HepG2 (cell line): Measurements from ENCODE around the gene ECM1. TPM values are rescaled to one million over a fixed set of nuclear protein-coding genes. Genes with fewer than 3 reads are reported as not detected.
A peak's percentile ranks its signal among the peaks of the same experiment; 100 is the strongest.

Source experiments
- ATAC-seq: fragments of 200-7000 bp; cut with Tn5 transposase; 3 replicates; pipeline ENCODE4 v1.9.1; 2020; ENCODE audit warnings: mild to moderate bottlenecking, moderate library complexity
- BruUV-seq: library from RNA; stranded (reverse); fragments of 400-500 nt; replicated peaks from 2 replicates; lab custom pipeline; 2021; lab: Mats Ljungman, UMichigan
- CTCF ChIA-PET: fragments of 300-600 bp; formaldehyde crosslinking; extraction: SDS; loops from one replicate; lab custom pipeline; 2021; ENCODE audit warnings: low total read pairs, inconsistent platforms, low intra/inter-chr PET ratio; lab: Yijun Ruan, JAX
- POLR2A ChIA-PET: fragments of 350-600 bp; sonication (Branson Sonifier 250); formaldehyde crosslinking; loops from one replicate; lab custom pipeline; 2020; ENCODE audit warnings: antibody characterized with exemption, inconsistent platforms; lab: Yijun Ruan, JAX
- DNase-seq: peaks from one replicate; pipeline ENCODE4 v3.0.0-alpha.2; 2015; ENCODE audit warnings: low spot score
- FAIRE-seq: peaks from 3 replicates; lab custom pipeline; 2011; peaks lifted over from hg19 to GRCh38; lab: Jason Lieb, UNC
- H2AFZ ChIP-seq: one replicate; pipeline ENCODE4 v1.6.1; 2011; ENCODE audit warnings: low read length, inconsistent platforms
- H3K27ac ChIP-seq: fragments of 300-600 bp; 3 replicates; pipeline ENCODE4 v1.8.0; 2011; ENCODE audit warnings: mixed run types, mild to moderate bottlenecking, mixed read lengths, low read length, inconsistent platforms; ENCODE audit not compliant: insufficient read depth; ENCODE audit errors: extremely low read length
- H3K27me3 ChIP-seq, 2 experiments: fragments of 200-600 bp in 1 of 2; 2 replicates in 1 of 2; 3 replicates in 1 of 2; pipeline versions ENCODE4 v1.6.0 to v1.8.0; 2011; ENCODE audit warnings: low read length in 2 of 2, mild to moderate bottlenecking in 2 of 2, moderate library complexity in 2 of 2, inconsistent platforms in 1 of 2; ENCODE audit not compliant: insufficient read depth in 2 of 2, control insufficient read depth in 1 of 2
- H3K36me3 ChIP-seq, 2 experiments: fragments of 200-600 bp in 1 of 2; replicated peaks in 1 of 2; 2 replicates in 1 of 2; 3 replicates in 1 of 2; pipeline versions ENCODE4 v1.5.1 to v1.8.0; 2011; ENCODE audit warnings: low read length in 2 of 2, inconsistent platforms in 1 of 2; ENCODE audit not compliant: insufficient read depth in 2 of 2, control insufficient read depth in 1 of 2
- H3K4me1 ChIP-seq: 2 replicates; pipeline ENCODE4 v1.5.1; 2012; ENCODE audit warnings: low read length, inconsistent platforms; ENCODE audit not compliant: insufficient read depth
- H3K4me2 ChIP-seq: 2 replicates; pipeline ENCODE4 v1.6.0; 2011; ENCODE audit warnings: low read depth, low read length, inconsistent platforms
- H3K4me3 ChIP-seq, 3 experiments: fragments of 200-600 bp in 1 of 3; sonication (generic), shearing (Covaris generic) in 1 of 3; replicated peaks in 1 of 3; 2 replicates each; pipeline ENCODE4 v1.5.1; 2011 to 2016; ENCODE audit warnings: low read length in 3 of 3, inconsistent platforms in 2 of 3, low read depth in 2 of 3, mild to moderate bottlenecking in 2 of 3, control low read depth in 1 of 3, mixed read lengths in 1 of 3; ENCODE audit not compliant: insufficient read depth in 1 of 3
- H3K79me2 ChIP-seq: one replicate; pipeline ENCODE4 v1.6.1; 2011; ENCODE audit warnings: low read length, inconsistent platforms; ENCODE audit not compliant: insufficient read depth
- H3K9ac ChIP-seq: 2 replicates; pipeline ENCODE4 v1.6.0; 2011; ENCODE audit warnings: mild to moderate bottlenecking, low read depth, low read length, inconsistent platforms; ENCODE audit not compliant: insufficient read depth
- H3K9me3 ChIP-seq: 2 replicates; pipeline ENCODE4 v1.5.1; 2012; ENCODE audit warnings: mild to moderate bottlenecking, low read length
- H4K20me1 ChIP-seq: 2 replicates; pipeline ENCODE4 v1.6.0; 2011; ENCODE audit warnings: inconsistent platforms, mild to moderate bottlenecking, low read length, moderate library complexity; ENCODE audit not compliant: insufficient read depth
- ATF6 ChIP-seq: sonication (generic); formaldehyde crosslinking; conservative IDR thresholded peaks from 2 replicates; pipeline ENCODE4 v1.4.0; 2020; ENCODE audit warnings: missing genetic modification reagents
- HINFP ChIP-seq: sonication (generic); formaldehyde crosslinking; IDR thresholded peaks from 2 replicates; pipeline ENCODE4 v1.4.0; 2020; ENCODE audit warnings: low read depth, mild to moderate bottlenecking, missing genetic modification reagents
- KDM1A ChIP-seq: IDR thresholded peaks from 2 replicates; pipeline ENCODE4 v1.6.1; 2016; ENCODE audit warnings: missing compliant biosample characterization
- RARG ChIP-seq: sonication (generic); formaldehyde crosslinking; IDR thresholded peaks from 2 replicates; pipeline ENCODE4 v1.4.0; 2020; ENCODE audit warnings: low read depth, mild to moderate bottlenecking, missing genetic modification reagents
- SATB2 ChIP-seq: sonication (generic); formaldehyde crosslinking; IDR thresholded peaks from 2 replicates; pipeline ENCODE4 v1.5.0; 2020; ENCODE audit warnings: missing genetic modification reagents
- TOE1 ChIP-seq: sonication (generic); formaldehyde crosslinking; IDR thresholded peaks from 2 replicates; pipeline ENCODE4 v1.4.0; 2020; ENCODE audit warnings: mild to moderate bottlenecking, missing genetic modification reagents
- ZBTB10 ChIP-seq: sonication (generic); formaldehyde crosslinking; IDR thresholded peaks from 2 replicates; pipeline ENCODE4 v1.4.0; 2020; ENCODE audit warnings: missing genetic modification reagents, borderline replicate concordance
- ZBTB3 ChIP-seq: sonication (generic); formaldehyde crosslinking; IDR thresholded peaks from 2 replicates; pipeline ENCODE4 v1.4.0; 2020; ENCODE audit warnings: low read depth, mild to moderate bottlenecking, moderate library complexity, missing genetic modification reagents, borderline replicate concordance
- ZBTB43 ChIP-seq: sonication (generic); formaldehyde crosslinking; conservative IDR thresholded peaks from 2 replicates; pipeline ENCODE4 v1.4.0; 2020; ENCODE audit warnings: missing genetic modification reagents
- ZKSCAN8 ChIP-seq: IDR thresholded peaks from 2 replicates; pipeline ENCODE4 v1.6.1; 2016; ENCODE audit warnings: borderline replicate concordance, missing genetic modification reagents, missing compliant biosample characterization
- ZNF343 ChIP-seq: sonication (generic); formaldehyde crosslinking; IDR thresholded peaks from 2 replicates; pipeline ENCODE4 v1.4.0; 2020; ENCODE audit warnings: mild to moderate bottlenecking, missing genetic modification reagents
- ZNF570 ChIP-seq: sonication (generic); formaldehyde crosslinking; IDR thresholded peaks from 2 replicates; pipeline ENCODE4 v1.4.0; 2020; ENCODE audit warnings: mild to moderate bottlenecking, missing genetic modification reagents, borderline replicate concordance
- ZNF709 ChIP-seq: sonication (generic); formaldehyde crosslinking; IDR thresholded peaks from 2 replicates; pipeline ENCODE4 v1.5.0; 2020; ENCODE audit warnings: mild to moderate bottlenecking, missing genetic modification reagents
- ZNF747 ChIP-seq: sonication (generic); formaldehyde crosslinking; IDR thresholded peaks from 2 replicates; pipeline ENCODE4 v1.8.1; 2023; ENCODE audit warnings: missing genetic modification reagents, mild to moderate bottlenecking, borderline replicate concordance
- ZNF768 ChIP-seq: sonication (generic); formaldehyde crosslinking; IDR thresholded peaks from 2 replicates; pipeline ENCODE4 v1.4.0; 2020; ENCODE audit warnings: missing genetic modification reagents
- WGBS: methylation state at CpG from one replicate; pipeline ENCODE4 v1.1.6; 2017; ENCODE audit warnings: low lambda C conversion rate; 5-methylcytosine and 5-hydroxymethylcytosine counted together
- in situ Hi-C: cut with HindIII; loops from 2 replicates; pipeline ENCODE4 v1.10.0; 2017; ENCODE audit warnings: low pct_unique_long_range_greater_than_20kb; ENCODE audit not compliant: extremely low pct_ligation_motif_present
- intact Hi-C: fragments of 100-400 bp; cut with micrococcal nuclease; formaldehyde crosslinking; loops from one replicate; pipeline ENCODE4 v1.10.0; 2022; ENCODE audit not compliant: unreplicated experiment
- polyA plus RNA-seq, 8 experiments: library from polyadenylated mRNA; depleted of rRNA in 3 of 8; stranded (reverse) in 7 of 8; unstranded in 1 of 8; fragments of >200 nt; fragmentation: Illumina TruSeq in 4 of 8; extraction: Trizol in 4 of 8; gene quantifications; 2 replicates each; pipeline versions ENCODE4 v1.2.1 to v1.2.3, GENCODE V29; 2011 to 2016; ENCODE audit warnings: low read depth in 4 of 8, missing spikeins in 1 of 8, mixed read lengths in 1 of 8; ENCODE audit not compliant: insufficient read depth in 1 of 8
- total RNA-seq, 5 experiments: library from RNA; depleted of rRNA; stranded (reverse); fragments of >200 nt; fragmentation: Illumina TruSeq; extraction: Trizol; gene quantifications; 2 replicates each; pipeline ENCODE4 v1.2.3, GENCODE V29; 2016; ENCODE audit warnings: low read depth in 1 of 5

Gene ECM1
- total and polyA plus RNA-seq, 2 of the 13 experiments (the other 11 are each of a cell fraction or from before 2014, with no cell fraction given) = 0.42 to 1.0 TPM

- 0 out of 2 replicates have a peak, but pooled peaks have one; percentile 40 for TF ChIP-seq ZNF709
- TF ChIP-seq ZBTB43 (CRISPR knock-in tag) = no peak
- TF ChIP-seq ZNF747 (CRISPR knock-in tag) = no peak
- no peak for TF ChIP-seq ZNF768 (CRISPR knock-in tag)
- TF ChIP-seq HINFP = no peak
- 0 out of 2 replicates have a peak, but pooled peaks have one; percentile 9 for TF ChIP-seq ZBTB3
- TF ChIP-seq ZNF570 (CRISPR knock-in tag) = no peak
Measured at GRCh38 chr1:150514913-150515327, 7.0 kb downstream of the ECM1 start (continued).

GRCh38 chr1:150515328-150516049 is 7.6 kb downstream of the ECM1 start, which contains the start of gene FALEC:
TSS of gene FALEC (plus strand) at chr1:150515752.
- peak; percentile 93 for DNase-seq
- FAIRE-seq = peak; percentile 72
- ChIA-PET CTCF (no interaction called here), POLR2A (interaction anchor here (0.7 to 3.3 kb wide), 27 partner anchors 9 to 490 kb away, joined by 3 to 78 read pairs (median 4); partner anchors contain the start of genes ADAMTSL4, GOLPH3L, RPRD2 and TARS2)
- H3K79me2 ChIP-seq = no peaks in the 10 kb centered on the region
- intact Hi-C loops (loop anchor here (1.0 kb wide), 1 partner anchor 17 kb away; no protein-coding TSS in a partner anchor), in situ Hi-C loops (no loop called here)
- H3K9ac ChIP-seq = peak within 1 kb of the TSS; percentile 81
- H3K4me2 ChIP-seq = peak within 1 kb of the TSS; percentile 85
- WGBS = 1% methylated on average over 26 of the region's 54 CpGs
- H3K4me3 ChIP-seq = peak within 1 kb of the TSS; percentile 73 to 84 (median 80)
- ATAC-seq = peak; percentile 95
- peaks cover 32% of the 10 kb centered on the region for H3K4me1 ChIP-seq
- H3K27ac ChIP-seq = peak within 1 kb of the TSS; percentile 82
- no peaks in the 10 kb centered on the region; a peak in 1 of 5 replicates for H3K27me3 ChIP-seq
- H4K20me1 ChIP-seq = no peaks in the 10 kb centered on the region
- no TSS peak for BruUV-seq
- peak within 1 kb of the TSS; percentile 82 for H2AFZ ChIP-seq
- H3K9me3 ChIP-seq = no peaks in the 10 kb centered on the region
- no peaks in the 10 kb centered on the region for H3K36me3 ChIP-seq
- no peak for TF ChIP-seq RARG (CRISPR knock-in tag)
- TF ChIP-seq TOE1 (CRISPR knock-in tag) = no peak
- 0 out of 2 replicates have a peak, but pooled peaks have one; percentile 64 for TF ChIP-seq ZNF343
- no peak for TF ChIP-seq KDM1A (CRISPR knock-in tag)
- TF ChIP-seq ATF6 (CRISPR knock-in tag) = no peak
- peak; percentile 22; the same call in 1 of the 2 replicates for TF ChIP-seq ZBTB10 (CRISPR knock-in tag)
- TF ChIP-seq ZKSCAN8 = no peak
- TF ChIP-seq SATB2 = no peak
